Left lobe of liver (tissue), 2 donors: ENCODE data around the gene STKLD1. TPM values are rescaled to one million over a fixed set of nuclear protein-coding genes. Genes with fewer than 3 reads are reported as not detected.

ENCODE experiments used
- ATAC-seq: fragments of 200-7000 bp; cut with Tn5 transposase; one replicate; pipeline ENCODE4 v1.9.1; 2020; ENCODE audit warnings: mild to moderate bottlenecking, moderate library complexity
- DNase-seq: peaks from one replicate; pipeline ENCODE4 v3.0.0-alpha.2; 2020; ENCODE audit warnings: low spot score
- total RNA-seq: library from RNA; stranded (reverse); gene quantifications from one replicate; pipeline ENCODE4 v1.2.1, GENCODE V29; 2021
- donor health status: DM: no; HTN: no; CAD: no; lungs with moderate emphysema.
- donor health status: DM: no; HTN: yes; CAD: no.

The STKLD1 gene
- total RNA-seq, 1 donor from 2014 or later = 0.83 TPM

- DNase-seq = no peak
- ATAC-seq = no peak
Observed at GRCh38 chr9:133344071-133344470, 32.1 kb upstream of the STKLD1 start.

GRCh38 chr9:133344979-133345378 lies 31.2 kb upstream of the STKLD1 start:
- ATAC-seq = no peak
- DNase-seq = no peak

- ATAC-seq (no peak), DNase-seq (no peak)
Observed at GRCh38 chr9:133345596-133345995, 30.6 kb upstream of the STKLD1 start.

- DNase-seq (no peak), ATAC-seq (no peak)
Observed at GRCh38 chr9:133346021-133346785, 30.0 kb upstream of the STKLD1 start.

- DNase-seq (no peak), ATAC-seq (peak; percentile 60)
Observed at GRCh38 chr9:133347515-133347984, 28.6 kb upstream of the STKLD1 start.

GRCh38 chr9:133347985-133348717 lies 28.0 kb upstream of the STKLD1 start, which contains the start of the genes MED22 and RPL7A:
TSS of gene MED22 (minus strand) at chr9:133348131. CDS start at chr9:133346662, 1,469 bp downstream.
TSS of gene RPL7A (plus strand) at chr9:133348218. CDS start at chr9:133348244, 26 bp downstream.
- DNase-seq (peak; percentile 94), ATAC-seq (peak; percentile 86)

- DNase-seq = no peak
- no peak for ATAC-seq
Observed at GRCh38 chr9:133348718-133349573, 27.2 kb upstream of the STKLD1 start.

- ATAC-seq (no peak), DNase-seq (no peak)
Observed at GRCh38 chr9:133349965-133350616, 26.1 kb upstream of the STKLD1 start.

- no peak for DNase-seq
- no peak for ATAC-seq
Observed at GRCh38 chr9:133351526-133351907, 24.6 kb upstream of the STKLD1 start.

GRCh38 chr9:133351908-133352634 lies 24.1 kb upstream of the STKLD1 start:
- ATAC-seq = no peak
- DNase-seq = no peak

- DNase-seq (no peak), ATAC-seq (no peak)
Observed at GRCh38 chr9:133352635-133353340, 23.4 kb upstream of the STKLD1 start.

GRCh38 chr9:133353548-133353947 lies 22.6 kb upstream of the STKLD1 start:
- DNase-seq = no peak
- no peak for ATAC-seq

GRCh38 chr9:133354766-133355165 lies 21.4 kb upstream of the STKLD1 start:
- no peak for DNase-seq

GRCh38 chr9:133355881-133356357 lies 20.2 kb upstream of the STKLD1 start:
- ATAC-seq (peak; percentile 14), DNase-seq (no peak)

More at GRCh38 chr9:133354766-133355165, 21.4 kb upstream of the STKLD1 start:
- peak; percentile 39 for ATAC-seq

GRCh38 chr9:133356391-133357091 lies 19.6 kb upstream of the STKLD1 start, which contains the start of the genes SURF1 and SURF2:
TSS of gene SURF1 (minus strand) at chr9:133356487. CDS start at chr9:133356453, 34 bp downstream.
TSS of gene SURF2 (plus strand) at chr9:133356550. CDS start at chr9:133356593, 43 bp downstream.
- peak; percentile 90 for DNase-seq
- ATAC-seq = peak; percentile 87

- ATAC-seq (no peak), DNase-seq (no peak)
Observed at GRCh38 chr9:133357656-133358055, 18.5 kb upstream of the STKLD1 start.

- DNase-seq (no peak), ATAC-seq (peak; percentile 21)
Observed at GRCh38 chr9:133359399-133360175, 16.6 kb upstream of the STKLD1 start.
